A549 (cell line): ENCODE data around the gene HEXIM2.

Experiments
- BHLHE40 ChIP-seq: IDR thresholded peaks from 2 replicates; pipeline ENCODE4 v1.6.1; 2012; ENCODE audit warnings: low read depth, low read length, inconsistent platforms
- CEBPB ChIP-seq, 2 experiments: fragments of >200 bp in 1 of 2; sonication (Bioruptor Twin) in 1 of 2; formaldehyde crosslinking in 1 of 2; IDR thresholded peaks; 2 replicates each; pipeline ENCODE4 v1.6.1; 2012 to 2016
- EP300 ChIP-seq, 2 experiments: fragments of >200 bp; sonication (Bioruptor Twin); formaldehyde crosslinking; IDR thresholded peaks; 2 replicates in 1 of 2; 3 replicates in 1 of 2; pipeline ENCODE4 v1.6.1; 2016 to 2017
- HOXA7 ChIP-seq: fragments of 250-450 bp; sonication (Bioruptor Pico); IDR thresholded peaks from 2 replicates; pipeline ENCODE4 v1.5.0; 2020; ENCODE audit warnings: mild to moderate bottlenecking, moderate library complexity
- NFE2L2 ChIP-seq: fragments of 150-350 bp; conservative IDR thresholded peaks from 2 replicates; pipeline ENCODE4 v1.6.1; 2014; ENCODE audit warnings: low read length
- POLR2A ChIP-seq: IDR thresholded peaks from 2 replicates; pipeline ENCODE4 v1.6.1; 2012; ENCODE audit warnings: mild to moderate bottlenecking, low read length
- TF ChIP-seq, protein P1 (sequence below): IDR thresholded peaks from 2 replicates; pipeline ENCODE4 v1.6.1; 2012
- TF ChIP-seq, protein P2 (sequence below): fragments of >200 bp; sonication (Bioruptor Twin); formaldehyde crosslinking; IDR thresholded peaks from 3 replicates; pipeline ENCODE4 v1.5.1; 2016
- TF ChIP-seq, protein P3 (sequence below): fragments of 250-450 bp; sonication (Bioruptor Pico); IDR thresholded peaks from 2 replicates; pipeline ENCODE4 v1.5.0; 2020; ENCODE audit warnings: low read depth, mild to moderate bottlenecking, moderate library complexity

DNA sequence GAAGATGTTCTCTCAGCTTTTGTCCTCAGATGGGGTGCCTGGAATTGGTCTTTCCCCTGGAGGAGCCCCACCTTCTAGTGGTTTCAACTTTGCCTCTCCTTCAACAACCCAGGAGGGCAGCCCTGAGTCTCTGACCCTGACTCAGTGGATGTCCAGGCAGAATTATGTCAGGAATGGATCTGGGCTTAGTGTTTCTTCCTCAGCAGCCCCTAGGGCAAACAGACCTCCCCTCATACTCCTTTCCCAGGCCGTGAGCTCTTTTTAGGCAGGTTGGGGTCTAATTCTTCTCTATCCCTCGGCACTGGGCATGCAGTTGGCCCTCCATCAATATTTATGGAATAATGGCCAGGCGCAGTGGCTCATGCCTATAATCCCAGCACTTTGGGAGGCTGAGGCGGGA lies 39.8 kb downstream of the HEXIM2 start:
- TF ChIP-seq, protein P1, sequence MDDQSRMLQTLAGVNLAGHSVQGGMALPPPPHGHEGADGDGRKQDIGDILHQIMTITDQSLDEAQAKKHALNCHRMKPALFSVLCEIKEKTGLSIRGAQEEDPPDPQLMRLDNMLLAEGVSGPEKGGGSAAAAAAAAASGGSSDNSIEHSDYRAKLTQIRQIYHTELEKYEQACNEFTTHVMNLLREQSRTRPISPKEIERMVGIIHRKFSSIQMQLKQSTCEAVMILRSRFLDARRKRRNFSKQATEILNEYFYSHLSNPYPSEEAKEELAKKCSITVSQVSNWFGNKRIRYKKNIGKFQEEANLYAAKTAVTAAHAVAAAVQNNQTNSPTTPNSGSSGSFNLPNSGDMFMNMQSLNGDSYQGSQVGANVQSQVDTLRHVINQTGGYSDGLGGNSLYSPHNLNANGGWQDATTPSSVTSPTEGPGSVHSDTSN = no peak
- TF ChIP-seq POLR2A (no peak), CEBPB (IDR thresholded peaks at IDR 0.05) (no peak), HOXA7 (CRISPR knock-in tag) (no peak), NFE2L2 (no peak), BHLHE40 (no peak), EP300 (IDR thresholded peaks at IDR 0.05) (no peak)
- TF ChIP-seq, protein P2, sequence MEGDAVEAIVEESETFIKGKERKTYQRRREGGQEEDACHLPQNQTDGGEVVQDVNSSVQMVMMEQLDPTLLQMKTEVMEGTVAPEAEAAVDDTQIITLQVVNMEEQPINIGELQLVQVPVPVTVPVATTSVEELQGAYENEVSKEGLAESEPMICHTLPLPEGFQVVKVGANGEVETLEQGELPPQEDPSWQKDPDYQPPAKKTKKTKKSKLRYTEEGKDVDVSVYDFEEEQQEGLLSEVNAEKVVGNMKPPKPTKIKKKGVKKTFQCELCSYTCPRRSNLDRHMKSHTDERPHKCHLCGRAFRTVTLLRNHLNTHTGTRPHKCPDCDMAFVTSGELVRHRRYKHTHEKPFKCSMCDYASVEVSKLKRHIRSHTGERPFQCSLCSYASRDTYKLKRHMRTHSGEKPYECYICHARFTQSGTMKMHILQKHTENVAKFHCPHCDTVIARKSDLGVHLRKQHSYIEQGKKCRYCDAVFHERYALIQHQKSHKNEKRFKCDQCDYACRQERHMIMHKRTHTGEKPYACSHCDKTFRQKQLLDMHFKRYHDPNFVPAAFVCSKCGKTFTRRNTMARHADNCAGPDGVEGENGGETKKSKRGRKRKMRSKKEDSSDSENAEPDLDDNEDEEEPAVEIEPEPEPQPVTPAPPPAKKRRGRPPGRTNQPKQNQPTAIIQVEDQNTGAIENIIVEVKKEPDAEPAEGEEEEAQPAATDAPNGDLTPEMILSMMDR = no peak
- TF ChIP-seq, protein P3, sequence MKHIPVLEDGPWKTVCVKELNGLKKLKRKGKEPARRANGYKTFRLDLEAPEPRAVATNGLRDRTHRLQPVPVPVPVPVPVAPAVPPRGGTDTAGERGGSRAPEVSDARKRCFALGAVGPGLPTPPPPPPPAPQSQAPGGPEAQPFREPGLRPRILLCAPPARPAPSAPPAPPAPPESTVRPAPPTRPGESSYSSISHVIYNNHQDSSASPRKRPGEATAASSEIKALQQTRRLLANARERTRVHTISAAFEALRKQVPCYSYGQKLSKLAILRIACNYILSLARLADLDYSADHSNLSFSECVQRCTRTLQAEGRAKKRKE (CRISPR knock-in tag) = no peak
